Vagina (tissue), 2 donors: Measurements from ENCODE around the gene TRIM3.

Experiments
- POLR2A ChIP-seq, 2 donors: fragments of 450-650 bp; IDR thresholded peaks; one replicate each; pipeline ENCODE4 v1.6.1; 2017; ENCODE audit warnings: antibody characterized with exemption in 2 of 2, mild to moderate bottlenecking in 2 of 2, moderate library complexity in 2 of 2
- POLR2AphosphoS5 ChIP-seq, 2 donors: sonication (generic); formaldehyde crosslinking; IDR thresholded peaks; one replicate each; pipeline ENCODE4 v1.9.0; 2017; ENCODE audit warnings: antibody characterized with exemption in 2 of 2, mild to moderate bottlenecking in 2 of 2, low read depth in 1 of 2; ENCODE audit not compliant: insufficient read depth in 1 of 2
- TF ChIP-seq, protein P1 (sequence below), 3 experiments: fragments of 450-650 bp in 2 of 3; fragments of 200-600 bp in 1 of 3; sonication (generic) in 1 of 3; IDR thresholded peaks; one replicate each; pipeline ENCODE4 v1.5.1; 2017 to 2019; ENCODE audit warnings: antibody characterized with exemption in 3 of 3, mild to moderate bottlenecking in 2 of 3, moderate library complexity in 2 of 3

DNA sequence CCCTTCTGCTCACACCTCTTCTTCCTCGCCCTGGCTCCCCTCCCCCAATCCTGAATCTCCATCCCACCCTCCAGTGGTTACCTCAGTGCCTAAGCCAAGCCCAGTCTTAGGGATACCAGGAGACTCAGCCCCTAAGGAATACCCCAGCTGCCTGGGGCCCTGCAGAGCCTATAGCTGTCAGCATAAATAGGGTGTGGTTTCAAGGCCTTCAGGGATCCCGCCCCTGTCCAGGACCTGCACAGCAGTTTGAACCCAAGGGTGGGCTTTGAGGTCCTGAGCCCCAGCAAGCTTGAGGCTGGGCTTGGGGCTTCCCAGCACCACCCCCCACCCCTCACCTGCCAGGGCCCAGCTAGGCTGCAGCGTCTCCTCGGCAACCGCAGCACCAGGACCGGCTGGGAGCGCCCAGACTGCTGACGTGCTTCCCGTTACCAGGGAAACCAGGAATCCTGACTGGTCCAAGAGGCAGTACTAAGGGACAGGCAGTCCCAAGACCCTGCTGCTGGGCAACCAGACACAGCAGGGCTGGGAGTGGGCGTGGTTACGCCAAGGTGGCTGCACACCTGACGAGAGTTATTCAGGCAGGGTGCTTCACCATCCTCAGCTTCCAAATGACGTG, 68.6 kb downstream of the TRIM3 start:
- TF ChIP-seq, protein P1, sequence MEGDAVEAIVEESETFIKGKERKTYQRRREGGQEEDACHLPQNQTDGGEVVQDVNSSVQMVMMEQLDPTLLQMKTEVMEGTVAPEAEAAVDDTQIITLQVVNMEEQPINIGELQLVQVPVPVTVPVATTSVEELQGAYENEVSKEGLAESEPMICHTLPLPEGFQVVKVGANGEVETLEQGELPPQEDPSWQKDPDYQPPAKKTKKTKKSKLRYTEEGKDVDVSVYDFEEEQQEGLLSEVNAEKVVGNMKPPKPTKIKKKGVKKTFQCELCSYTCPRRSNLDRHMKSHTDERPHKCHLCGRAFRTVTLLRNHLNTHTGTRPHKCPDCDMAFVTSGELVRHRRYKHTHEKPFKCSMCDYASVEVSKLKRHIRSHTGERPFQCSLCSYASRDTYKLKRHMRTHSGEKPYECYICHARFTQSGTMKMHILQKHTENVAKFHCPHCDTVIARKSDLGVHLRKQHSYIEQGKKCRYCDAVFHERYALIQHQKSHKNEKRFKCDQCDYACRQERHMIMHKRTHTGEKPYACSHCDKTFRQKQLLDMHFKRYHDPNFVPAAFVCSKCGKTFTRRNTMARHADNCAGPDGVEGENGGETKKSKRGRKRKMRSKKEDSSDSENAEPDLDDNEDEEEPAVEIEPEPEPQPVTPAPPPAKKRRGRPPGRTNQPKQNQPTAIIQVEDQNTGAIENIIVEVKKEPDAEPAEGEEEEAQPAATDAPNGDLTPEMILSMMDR (IDR thresholded peaks at IDR 0.05), result no peak
- no peak for TF ChIP-seq POLR2A (IDR thresholded peaks at IDR 0.05)
- no peak for TF ChIP-seq POLR2AphosphoS5 (IDR thresholded peaks at IDR 0.05; ENCODE audit: insufficient read depth in 1 of 2, low read depth in 1 of 2)
